Measurements from ENCODE around the gene PIGL.

- TF ChIP-seq, protein P1, sequence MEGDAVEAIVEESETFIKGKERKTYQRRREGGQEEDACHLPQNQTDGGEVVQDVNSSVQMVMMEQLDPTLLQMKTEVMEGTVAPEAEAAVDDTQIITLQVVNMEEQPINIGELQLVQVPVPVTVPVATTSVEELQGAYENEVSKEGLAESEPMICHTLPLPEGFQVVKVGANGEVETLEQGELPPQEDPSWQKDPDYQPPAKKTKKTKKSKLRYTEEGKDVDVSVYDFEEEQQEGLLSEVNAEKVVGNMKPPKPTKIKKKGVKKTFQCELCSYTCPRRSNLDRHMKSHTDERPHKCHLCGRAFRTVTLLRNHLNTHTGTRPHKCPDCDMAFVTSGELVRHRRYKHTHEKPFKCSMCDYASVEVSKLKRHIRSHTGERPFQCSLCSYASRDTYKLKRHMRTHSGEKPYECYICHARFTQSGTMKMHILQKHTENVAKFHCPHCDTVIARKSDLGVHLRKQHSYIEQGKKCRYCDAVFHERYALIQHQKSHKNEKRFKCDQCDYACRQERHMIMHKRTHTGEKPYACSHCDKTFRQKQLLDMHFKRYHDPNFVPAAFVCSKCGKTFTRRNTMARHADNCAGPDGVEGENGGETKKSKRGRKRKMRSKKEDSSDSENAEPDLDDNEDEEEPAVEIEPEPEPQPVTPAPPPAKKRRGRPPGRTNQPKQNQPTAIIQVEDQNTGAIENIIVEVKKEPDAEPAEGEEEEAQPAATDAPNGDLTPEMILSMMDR (IDR thresholded peaks at IDR 0.05), result no peak
- TF ChIP-seq POLR2A (IDR thresholded peaks at IDR 0.05), result no peak
These were observed 22.9 kb downstream of the PIGL start for GRCh38 chr17:16239931-16240330.
